ENCODE measurements around the gene CDC45.

The CDC45 gene

GRCh38 chr22:19549428-19549827 lies 69.7 kb downstream of the CDC45 start:
- Mint-ChIP-seq H3K27ac (no peak overlapping the region), H3K36me3 (ENCODE audit: low read depth) (no peaks in the 10 kb centered on the region), H3K4me3 (no peak overlapping the region), H3K27me3 (ENCODE audit: low read depth, poor library complexity) (peaks cover 18% of the 10 kb centered on the region), H3K9me3 (peaks cover 18% of the 10 kb centered on the region), H3K4me1 (no peaks in the 10 kb centered on the region)
- no peak for DNase-seq
- no peak for TF ChIP-seq CTCF (IDR thresholded peaks at IDR 0.05)

- H3K4me1 Mint-ChIP-seq = no peaks in the 10 kb centered on the region
- H3K9me3 Mint-ChIP-seq = peaks cover 18% of the 10 kb centered on the region
- peaks cover 12% of the 10 kb centered on the region for H3K27me3 Mint-ChIP-seq (ENCODE audit: low read depth, poor library complexity)
- no peak for DNase-seq
- no peak for TF ChIP-seq CTCF (IDR thresholded peaks at IDR 0.05)
- no peaks in the 10 kb centered on the region for H3K36me3 Mint-ChIP-seq (ENCODE audit: low read depth)
- H3K27ac Mint-ChIP-seq = no peak overlapping the region
- H3K4me3 Mint-ChIP-seq = no peak overlapping the region
Measured at GRCh38 chr22:19550382-19550781, 70.7 kb downstream of the CDC45 start.

- Mint-ChIP-seq H3K27me3 (ENCODE audit: low read depth, poor library complexity) (peaks cover 6% of the 10 kb centered on the region), H3K36me3 (ENCODE audit: low read depth) (no peaks in the 10 kb centered on the region), H3K4me1 (no peaks in the 10 kb centered on the region), H3K27ac (no peak overlapping the region), H3K9me3 (peaks cover 18% of the 10 kb centered on the region), H3K4me3 (no peak overlapping the region)
- DNase-seq = no peak
- no peak for TF ChIP-seq CTCF (IDR thresholded peaks at IDR 0.05)
Measured at GRCh38 chr22:19553201-19553600, 73.5 kb downstream of the CDC45 start.

- Mint-ChIP-seq H3K27ac (no peak overlapping the region), H3K4me3 (no peak overlapping the region), H3K9me3 (peaks cover 18% of the 10 kb centered on the region), H3K27me3 (ENCODE audit: low read depth, poor library complexity) (peaks cover 3% of the 10 kb centered on the region), H3K4me1 (peaks cover 5% of the 10 kb centered on the region), H3K36me3 (ENCODE audit: low read depth) (no peaks in the 10 kb centered on the region)
- DNase-seq = peak; percentile 17
- TF ChIP-seq CTCF (IDR thresholded peaks at IDR 0.05) = no peak
Measured at GRCh38 chr22:19554834-19555404, 75.2 kb downstream of the CDC45 start.

GRCh38 chr22:19555651-19556050 lies 75.9 kb downstream of the CDC45 start:
- no peak overlapping the region for H3K27ac Mint-ChIP-seq
- H3K27me3 Mint-ChIP-seq (ENCODE audit: low read depth, poor library complexity) = peaks cover 3% of the 10 kb centered on the region
- no peak for TF ChIP-seq CTCF (IDR thresholded peaks at IDR 0.05)
- H3K4me1 Mint-ChIP-seq = peaks cover 5% of the 10 kb centered on the region
- peaks cover 18% of the 10 kb centered on the region for H3K9me3 Mint-ChIP-seq
- H3K4me3 Mint-ChIP-seq = no peak overlapping the region
- no peaks in the 10 kb centered on the region for H3K36me3 Mint-ChIP-seq (ENCODE audit: low read depth)
- no peak for DNase-seq

GRCh38 chr22:19556963-19557545 lies 77.3 kb downstream of the CDC45 start:
- Mint-ChIP-seq H3K36me3 (ENCODE audit: low read depth) (no peaks in the 10 kb centered on the region), H3K9me3 (peaks cover 18% of the 10 kb centered on the region), H3K27me3 (ENCODE audit: low read depth, poor library complexity) (peaks cover 3% of the 10 kb centered on the region), H3K27ac (no peak overlapping the region), H3K4me3 (no peak overlapping the region), H3K4me1 (peaks cover 5% of the 10 kb centered on the region)
- TF ChIP-seq CTCF (IDR thresholded peaks at IDR 0.05) = no peak
- no peak for DNase-seq

All from nephron progenitor cell (in vitro differentiated cells).